ENCODE measurements around the gene PPARA. TPM values are rescaled to one million over a fixed set of nuclear protein-coding genes. Genes with fewer than 3 reads are reported as not detected.

Gene PPARA
- total RNA-seq, 4 donors from 2014 or later: 26.9 to 41.9 (median 37.4) TPM

DNA sequence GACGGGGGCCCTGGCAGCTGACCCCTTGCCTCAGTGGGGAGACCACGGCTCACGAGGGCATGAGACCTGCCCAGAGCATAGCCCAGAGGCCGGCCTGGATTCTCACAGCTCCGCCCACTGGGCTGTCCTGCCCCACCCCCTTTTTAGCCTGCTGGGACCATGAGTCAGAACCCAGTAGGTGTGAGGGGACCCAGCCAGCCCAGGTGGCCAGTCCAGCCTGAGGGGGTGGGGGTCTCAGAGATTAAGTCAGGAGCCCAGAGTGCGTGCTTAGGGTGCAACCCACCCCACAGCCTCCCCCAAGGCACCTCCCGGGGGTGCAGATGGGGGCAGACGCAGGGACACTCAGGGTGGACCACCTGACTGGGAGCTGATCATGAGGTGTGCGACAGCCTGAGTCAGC, 40.1 kb upstream of the PPARA start:
- TF ChIP-seq POLR2A (IDR thresholded peaks at IDR 0.05): no peak
- TF ChIP-seq, protein P1, sequence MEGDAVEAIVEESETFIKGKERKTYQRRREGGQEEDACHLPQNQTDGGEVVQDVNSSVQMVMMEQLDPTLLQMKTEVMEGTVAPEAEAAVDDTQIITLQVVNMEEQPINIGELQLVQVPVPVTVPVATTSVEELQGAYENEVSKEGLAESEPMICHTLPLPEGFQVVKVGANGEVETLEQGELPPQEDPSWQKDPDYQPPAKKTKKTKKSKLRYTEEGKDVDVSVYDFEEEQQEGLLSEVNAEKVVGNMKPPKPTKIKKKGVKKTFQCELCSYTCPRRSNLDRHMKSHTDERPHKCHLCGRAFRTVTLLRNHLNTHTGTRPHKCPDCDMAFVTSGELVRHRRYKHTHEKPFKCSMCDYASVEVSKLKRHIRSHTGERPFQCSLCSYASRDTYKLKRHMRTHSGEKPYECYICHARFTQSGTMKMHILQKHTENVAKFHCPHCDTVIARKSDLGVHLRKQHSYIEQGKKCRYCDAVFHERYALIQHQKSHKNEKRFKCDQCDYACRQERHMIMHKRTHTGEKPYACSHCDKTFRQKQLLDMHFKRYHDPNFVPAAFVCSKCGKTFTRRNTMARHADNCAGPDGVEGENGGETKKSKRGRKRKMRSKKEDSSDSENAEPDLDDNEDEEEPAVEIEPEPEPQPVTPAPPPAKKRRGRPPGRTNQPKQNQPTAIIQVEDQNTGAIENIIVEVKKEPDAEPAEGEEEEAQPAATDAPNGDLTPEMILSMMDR (IDR thresholded peaks at IDR 0.05): no peak
- Histone ChIP-seq H3K36me3 (peaks cover 21 to 30% of the 10 kb centered on the region in 2 donors), H3K27ac (peak overlapping the region in 2 of 3 donors; percentile 38 to 76), H3K4me3 (replicated peaks in 1 of 3) (no peak overlapping the region), H3K9me3 (no peaks in the 10 kb centered on the region), H3K4me1 (peaks cover 35 to 66% of the 10 kb centered on the region in 2 donors), H3K27me3 (no peaks in the 10 kb centered on the region)
- DNase-seq: no peak
- intact Hi-C loops (cut with DNase I): loop anchor here (10.0 kb wide), 1 partner anchor 525 kb away; no protein-coding TSS in a partner anchor
- WGBS, 2 donors: 93 to 100% methylated on average over 4 of the region's 9 CpGs

DNA sequence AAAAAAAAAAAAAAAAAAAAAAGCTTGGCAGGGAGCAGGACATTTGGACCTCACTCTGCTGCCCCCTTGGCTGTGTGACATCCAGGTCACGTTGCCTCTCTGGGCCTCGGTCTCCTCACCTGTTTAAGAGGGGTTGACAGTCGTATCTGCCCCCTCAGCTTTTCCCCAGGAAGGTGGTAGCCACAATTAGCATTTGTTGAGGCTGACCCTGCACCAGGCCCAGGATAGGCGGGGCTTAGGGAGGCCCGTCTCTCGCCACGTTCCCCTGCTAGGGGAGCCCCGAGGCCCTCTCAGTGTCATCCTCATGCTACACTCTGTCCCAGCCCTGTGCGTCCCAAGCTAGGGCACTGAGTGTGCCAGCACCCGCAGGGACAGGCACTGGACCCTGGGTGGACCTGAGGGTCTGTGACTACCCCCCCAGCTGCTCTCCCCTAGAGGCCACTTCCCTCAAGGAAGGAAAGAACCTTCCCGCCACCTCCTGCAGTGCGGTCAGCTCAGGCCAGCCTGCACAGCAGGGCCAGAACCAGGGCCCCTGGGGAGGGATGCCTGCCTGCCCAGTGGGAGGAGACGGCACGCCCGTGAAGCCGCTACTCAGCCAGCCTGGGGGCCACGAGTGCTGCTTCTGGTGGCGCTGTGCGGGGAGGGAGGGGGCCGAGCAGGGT, 38.5 kb upstream of the PPARA start:
- peaks cover 30 to 62% of the 10 kb centered on the region in 2 donors for H3K4me1 ChIP-seq

DNA sequence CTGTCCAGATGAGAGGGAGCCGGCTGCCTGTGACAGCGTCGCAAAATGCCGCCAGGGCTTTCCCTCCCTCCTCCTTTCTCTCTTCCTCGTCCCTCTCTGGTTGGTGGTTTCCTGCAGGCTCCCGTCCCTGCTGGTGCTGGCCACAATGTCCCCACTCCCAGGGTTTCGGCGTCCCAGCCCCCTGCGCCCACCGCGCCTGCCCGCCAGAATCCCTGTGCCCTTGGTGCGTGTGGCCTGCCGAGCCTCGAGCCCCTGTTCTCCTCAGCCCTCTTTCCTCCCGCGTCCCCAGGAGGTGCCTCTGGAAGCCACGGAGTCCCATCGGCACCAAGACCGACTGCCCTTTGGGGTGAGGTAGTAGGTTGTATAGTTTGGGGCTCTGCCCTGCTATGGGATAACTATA, 37.9 kb upstream of the PPARA start:
- no peak overlapping the region for H3K4me3 ChIP-seq (replicated peaks in 1 of 3)
- intact Hi-C loops (cut with DNase I): loop anchor here (10.0 kb wide), 1 partner anchor 528 kb away; no protein-coding TSS in a partner anchor
- WGBS, 2 donors: 73 to 86% methylated on average over 20 of the region's 20 CpGs
- TF ChIP-seq POLR2A (IDR thresholded peaks at IDR 0.05): no peak
- TF ChIP-seq, protein P1 (IDR thresholded peaks at IDR 0.05): no peak
- H3K27ac ChIP-seq: peak overlapping the region in 2 of 3 donors; percentile 17 to 76
- no peaks in the 10 kb centered on the region for H3K27me3 ChIP-seq
- no peak for DNase-seq
- peaks cover 21 to 23% of the 10 kb centered on the region in 2 donors for H3K36me3 ChIP-seq
- H3K9me3 ChIP-seq: no peaks in the 10 kb centered on the region
- H3K4me1 ChIP-seq: peaks cover 25 to 58% of the 10 kb centered on the region in 2 donors

More for the DNA sequence above, 38.5 kb upstream of the PPARA start:
- DNase-seq: no peak
- peak overlapping the region in 2 of 3 donors; percentile 17 to 76 for H3K27ac ChIP-seq
- H3K36me3 ChIP-seq: peaks cover 21 to 23% of the 10 kb centered on the region in 2 donors
- no peaks in the 10 kb centered on the region for H3K27me3 ChIP-seq
- TF ChIP-seq POLR2A (IDR thresholded peaks at IDR 0.05): no peak
- WGBS, 2 donors: 65 to 74% methylated on average over 16 to 17 of the region's 20 CpGs
- intact Hi-C loops (cut with DNase I): loop anchor here (10.0 kb wide), 1 partner anchor 527 kb away; no protein-coding TSS in a partner anchor
- no peak overlapping the region for H3K4me3 ChIP-seq (replicated peaks in 1 of 3)
- no peaks in the 10 kb centered on the region for H3K9me3 ChIP-seq

DNA sequence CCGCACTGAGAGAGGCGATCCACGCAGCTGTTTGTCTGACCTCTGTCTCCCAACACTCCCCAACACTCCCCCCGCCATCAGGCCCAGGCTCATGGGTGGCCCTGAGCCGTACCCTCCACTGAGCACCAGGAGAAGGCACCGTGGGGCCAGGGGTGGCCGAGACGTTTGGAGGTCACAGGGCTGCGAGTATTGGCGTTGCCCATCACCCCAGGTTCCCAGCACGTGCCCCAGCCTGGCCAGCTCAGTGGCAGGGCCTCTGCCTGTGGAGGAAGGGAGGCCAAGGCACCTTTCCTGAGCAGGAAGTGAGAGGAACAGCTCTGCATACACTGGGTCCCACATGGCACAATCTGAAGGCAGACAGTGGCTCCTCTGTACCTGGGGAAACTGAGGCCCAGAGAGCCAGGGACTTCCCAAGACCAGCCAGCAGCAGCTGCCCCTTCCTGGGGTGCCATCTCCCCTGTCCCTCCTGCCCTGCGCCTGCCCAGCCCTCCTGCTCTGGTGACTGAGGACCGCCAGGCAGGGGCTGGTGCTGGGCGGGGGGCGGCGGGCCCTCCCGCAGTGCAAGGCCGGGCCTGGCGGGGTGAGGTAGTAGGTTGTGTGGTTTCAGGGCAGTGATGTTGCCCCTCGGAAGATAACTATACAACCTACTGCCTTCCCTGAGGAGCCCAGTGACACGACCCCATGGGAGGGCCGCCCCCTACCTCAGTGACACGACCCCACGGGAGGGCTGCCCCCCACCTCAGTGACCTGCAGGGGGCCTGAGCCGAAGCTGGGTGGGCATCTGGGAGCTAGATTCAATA, 37.0 kb upstream of the PPARA start:
- no peak for DNase-seq
- 76 to 78% methylated on average over 3 to 12 of the region's 25 CpGs for WGBS, 2 donors

More for the DNA sequence above, 37.0 kb upstream of the PPARA start:
- Histone ChIP-seq H3K4me3 (replicated peaks in 1 of 3) (no peak overlapping the region), H3K27me3 (no peaks in the 10 kb centered on the region), H3K36me3 (peaks cover 21 to 23% of the 10 kb centered on the region in 2 donors), H3K9me3 (no peaks in the 10 kb centered on the region), H3K27ac (peak overlapping the region in 2 of 3 donors; percentile 49 to 69), H3K4me1 (peaks cover 16 to 49% of the 10 kb centered on the region in 2 donors)
- TF ChIP-seq POLR2A (IDR thresholded peaks at IDR 0.05): no peak
- TF ChIP-seq, protein P1 (IDR thresholded peaks at IDR 0.05): no peak
- intact Hi-C loops (cut with DNase I): loop anchor here (10.0 kb wide), 1 partner anchor 529 kb away; no protein-coding TSS in a partner anchor
